GM23338 (cell line): ENCODE data around the gene LCN6. TPM values are rescaled to one million over a fixed set of nuclear protein-coding genes. Genes with fewer than 3 reads are reported as not detected.

Source experiments
- ATAC-seq: fragments of 200-7000 bp; cut with Tn5 transposase; 3 replicates; pipeline ENCODE4 v1.9.1; 2020
- DNase-seq: peaks from one replicate; pipeline ENCODE4 v3.0.0-alpha.2; 2015; ENCODE audit warnings: low spot score
- H2AFZ ChIP-seq: fragments of 200-600 bp; sonication (generic); 2 replicates; pipeline ENCODE4 v1.8.0; 2016; ENCODE audit warnings: antibody characterized with exemption, mild to moderate bottlenecking, moderate library complexity
- H3F3A ChIP-seq: fragments of 200-600 bp; sonication (generic); replicated peaks from 2 replicates; pipeline ENCODE4 v1.8.0; 2017; ENCODE audit warnings: antibody characterized with exemption, mixed run types, low read depth
- H3K27ac ChIP-seq: fragments of 200-600 bp; sonication (generic); 2 replicates; pipeline ENCODE4 v1.6.1; 2016; ENCODE audit warnings: low read depth
- H3K27me3 ChIP-seq: fragments of 200-600 bp; sonication (generic); 2 replicates; pipeline ENCODE4 v1.8.0; 2016; ENCODE audit warnings: mild to moderate bottlenecking, mixed run types, moderate library complexity; ENCODE audit not compliant: insufficient read depth
- H3K36me3 ChIP-seq: fragments of 200-600 bp; sonication (generic); 2 replicates; pipeline ENCODE4 v1.8.0; 2016; ENCODE audit warnings: mild to moderate bottlenecking; ENCODE audit not compliant: insufficient read depth
- H3K4me1 ChIP-seq: fragments of 200-600 bp; sonication (generic); 2 replicates; pipeline ENCODE4 v1.8.0; 2016; ENCODE audit warnings: mild to moderate bottlenecking, moderate library complexity; ENCODE audit not compliant: insufficient read depth
- H3K4me2 ChIP-seq: fragments of 200-600 bp; sonication (generic); 2 replicates; pipeline ENCODE4 v1.7.1; 2017; ENCODE audit warnings: mixed run types
- H3K4me3 ChIP-seq: fragments of 200-600 bp; sonication (generic); 2 replicates; pipeline ENCODE4 v1.6.1; 2016; ENCODE audit warnings: mixed run types
- H3K79me2 ChIP-seq: fragments of 200-600 bp; sonication (generic); replicated peaks from 2 replicates; pipeline ENCODE4 v1.8.0; 2017; ENCODE audit warnings: mild to moderate bottlenecking; ENCODE audit not compliant: insufficient read depth
- H3K9me2 ChIP-seq: fragments of 200-600 bp; sonication (generic); 2 replicates; pipeline ENCODE4 v1.8.0; 2017; ENCODE audit not compliant: insufficient read depth
- H4K20me1 ChIP-seq: fragments of 200-600 bp; sonication (generic); replicated peaks from 2 replicates; pipeline ENCODE4 v1.8.0; 2017; ENCODE audit warnings: mild to moderate bottlenecking; ENCODE audit not compliant: insufficient read depth
- H3K27ac Mint-ChIP-seq: 2 replicates; pipeline ENCODE4 v1.8.0; 2020; ENCODE audit warnings: inconsistent platforms, mild to moderate bottlenecking, moderate library complexity, mixed read lengths
- H3K27me3 Mint-ChIP-seq: 3 replicates; pipeline ENCODE4 v1.8.0; 2022; ENCODE audit warnings: low read depth, mild to moderate bottlenecking, moderate library complexity, mixed read lengths, inconsistent platforms; ENCODE audit not compliant: insufficient read depth, poor library complexity
- H3K36me3 Mint-ChIP-seq: 3 replicates; pipeline ENCODE4 v1.8.0; 2021; ENCODE audit warnings: low read depth, mild to moderate bottlenecking, inconsistent platforms, moderate library complexity, mixed read lengths
- H3K4me1 Mint-ChIP-seq: 3 replicates; pipeline ENCODE4 v1.8.0; 2020; ENCODE audit warnings: mild to moderate bottlenecking, inconsistent platforms, mixed read lengths
- H3K4me3 Mint-ChIP-seq: 3 replicates; pipeline ENCODE4 v1.8.0; 2021; ENCODE audit warnings: moderate library complexity, mild to moderate bottlenecking, inconsistent platforms, mixed read lengths
- H3K9me3 Mint-ChIP-seq: 3 replicates; pipeline ENCODE4 v1.8.0; 2020; ENCODE audit warnings: moderate library complexity, mild to moderate bottlenecking, inconsistent platforms, mixed read lengths
- CREB1 ChIP-seq: fragments of 250-450 bp; sonication (Bioruptor Pico); IDR thresholded peaks from 2 replicates; pipeline ENCODE4 v1.5.0; 2020; ENCODE audit warnings: low read depth, mild to moderate bottlenecking, moderate library complexity
- EZH2 ChIP-seq: fragments of 200-600 bp; sonication (generic); IDR thresholded peaks from one replicate; pipeline ENCODE4 v1.8.0; 2017; ENCODE audit warnings: antibody characterized with exemption, mild to moderate bottlenecking, low read depth; ENCODE audit not compliant: unreplicated experiment
- EZH2phosphoT487 ChIP-seq: fragments of 200-600 bp; sonication (generic); IDR thresholded peaks from one replicate; pipeline ENCODE4 v1.8.1; 2018; ENCODE audit warnings: antibody characterized with exemption; ENCODE audit not compliant: unreplicated experiment
- NANOG ChIP-seq: IDR thresholded peaks from 2 replicates; pipeline ENCODE4 v1.6.1; 2016; ENCODE audit warnings: antibody characterized with exemption, borderline replicate concordance
- STAT1 ChIP-seq: IDR thresholded peaks from one replicate; pipeline ENCODE4 v1.6.1; 2016; ENCODE audit warnings: antibody characterized with exemption; ENCODE audit not compliant: unreplicated experiment
- ZNF114 ChIP-seq: fragments of 250-450 bp; sonication (Bioruptor Pico); IDR thresholded peaks from 2 replicates; pipeline ENCODE4 v1.5.0; 2020; ENCODE audit warnings: mild to moderate bottlenecking, moderate library complexity
- ZNF331 ChIP-seq: fragments of 250-450 bp; sonication (Bioruptor Pico); IDR thresholded peaks from 2 replicates; pipeline ENCODE4 v1.5.0; 2020; ENCODE audit warnings: low read depth, mild to moderate bottlenecking, moderate library complexity
- polyA plus RNA-seq: library from polyadenylated mRNA; unstranded; fragments of >200 nt; fragmentation: Nextera tagmentation; extraction: Ambion mirVana; gene quantifications from 2 replicates; pipeline ENCODE4 v1.2.1, GENCODE V29; 2016
- total RNA-seq: library from RNA; depleted of rRNA; stranded (reverse); fragments of >200 nt; shearing (Covaris generic); gene quantifications from 2 replicates; pipeline ENCODE4 v1.2.3, GENCODE V29; 2014
- TF ChIP-seq, protein P1 (sequence below): IDR thresholded peaks from 2 replicates; pipeline ENCODE4 v1.6.1; 2016; ENCODE audit warnings: antibody characterized with exemption
- TF ChIP-seq, protein P2 (sequence below), 2 experiments: fragments of 200-600 bp in 1 of 2; sonication (generic) in 1 of 2; conservative IDR thresholded peaks; 2 replicates each; pipeline versions ENCODE4 v1.5.1 to v1.6.1; 2016 to 2017; ENCODE audit warnings: antibody characterized with exemption in 2 of 2, low read depth in 2 of 2, mild to moderate bottlenecking in 2 of 2, moderate library complexity in 1 of 2

Gene LCN6
- total and polyA plus RNA-seq, 2 experiments from 2014 or later: not detected

DNA sequence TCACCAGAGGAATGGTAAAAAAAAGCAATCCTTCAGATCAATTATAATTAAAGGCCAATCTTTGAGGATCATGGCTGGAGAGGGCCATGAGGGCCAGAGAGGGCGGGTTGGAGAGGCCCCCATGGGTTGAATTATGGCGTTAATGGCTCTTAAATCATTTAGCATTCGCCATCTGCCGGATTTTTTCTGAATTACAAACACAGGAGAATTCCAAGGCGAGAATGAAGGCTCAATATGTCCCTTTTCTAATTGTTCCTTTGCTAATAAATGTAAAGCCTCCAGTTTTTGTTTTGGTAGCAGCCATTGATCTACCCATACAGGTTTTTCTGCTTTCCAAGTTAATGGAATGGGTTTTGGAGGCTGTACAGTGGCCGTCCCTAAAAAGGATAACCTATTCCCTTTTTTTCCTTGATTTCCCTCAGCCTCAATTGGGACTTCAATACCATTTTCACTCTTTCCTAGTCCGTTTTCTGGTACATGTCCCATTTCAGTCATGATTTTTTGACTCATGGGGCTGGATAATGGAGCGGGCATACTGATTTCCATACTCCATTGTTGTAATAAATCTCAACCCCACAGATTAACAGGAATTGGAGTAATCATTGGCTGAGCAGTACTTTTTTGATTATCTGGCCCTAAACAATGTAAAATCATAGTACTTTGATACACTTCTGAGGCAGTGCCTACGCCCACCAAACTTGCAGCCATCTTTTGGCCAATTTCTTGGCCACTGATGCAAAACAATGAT is 36.1 kb upstream of the LCN6 start:
- no peak overlapping the region for H3K27ac Mint-ChIP-seq
- ATAC-seq: no peak; the same call in 2 of the 3 replicates

DNA sequence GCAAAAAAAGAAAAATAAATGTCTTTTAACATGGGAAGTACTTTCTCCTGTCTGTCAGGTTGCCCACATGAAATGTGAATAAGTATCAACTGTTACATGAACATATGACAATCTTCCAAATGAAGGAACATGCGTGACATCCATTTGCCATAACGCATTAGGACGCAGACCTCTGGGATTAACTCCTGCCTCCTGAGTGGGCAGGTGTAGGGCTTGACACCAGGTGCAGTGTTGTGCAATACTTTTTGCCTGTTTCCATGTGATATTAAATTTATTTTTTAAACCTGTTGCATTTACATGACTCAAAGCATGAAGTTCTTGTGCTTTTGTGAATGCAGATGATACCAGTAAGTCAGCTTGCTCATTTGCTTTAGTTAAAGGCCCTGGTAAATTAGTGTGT is 34.1 kb upstream of the LCN6 start:
- H3K4me1 ChIP-seq: no peaks in the 10 kb centered on the region
- no peak overlapping the region for H3K27ac ChIP-seq
- Mint-ChIP-seq H3K9me3 (peaks cover 14% of the 10 kb centered on the region), H3K4me1 (no peaks in the 10 kb centered on the region; the same call in 2 of the 3 replicates), H3K4me3 (no peak overlapping the region), H3K27ac (no peak overlapping the region), H3K36me3 (peaks cover 11% of the 10 kb centered on the region; the same call in 1 of the 3 replicates), H3K27me3 (peaks cover 20% of the 10 kb centered on the region)
- H3K27me3 ChIP-seq: no peaks in the 10 kb centered on the region
- ATAC-seq: no peak
- no peaks in the 10 kb centered on the region for H3K36me3 ChIP-seq
- H3K79me2 ChIP-seq: no peaks in the 10 kb centered on the region
- H4K20me1 ChIP-seq: no peaks in the 10 kb centered on the region
- H3F3A ChIP-seq: no peaks in the 10 kb centered on the region
- H3K4me3 ChIP-seq: no peak overlapping the region
- H3K4me2 ChIP-seq: no peak overlapping the region
- no peak overlapping the region for H2AFZ ChIP-seq
- no peak for DNase-seq
- 0 out of 2 replicates have a peak, but pooled peaks cover 4% of the 10 kb centered on the region for H3K9me2 ChIP-seq
- TF ChIP-seq STAT1 (no peak), EZH2 (no peak), CREB1 (no peak), EZH2phosphoT487 (no peak), NANOG (no peak), ZNF114 (CRISPR knock-in tag) (no peak)
- TF ChIP-seq, protein P1, sequence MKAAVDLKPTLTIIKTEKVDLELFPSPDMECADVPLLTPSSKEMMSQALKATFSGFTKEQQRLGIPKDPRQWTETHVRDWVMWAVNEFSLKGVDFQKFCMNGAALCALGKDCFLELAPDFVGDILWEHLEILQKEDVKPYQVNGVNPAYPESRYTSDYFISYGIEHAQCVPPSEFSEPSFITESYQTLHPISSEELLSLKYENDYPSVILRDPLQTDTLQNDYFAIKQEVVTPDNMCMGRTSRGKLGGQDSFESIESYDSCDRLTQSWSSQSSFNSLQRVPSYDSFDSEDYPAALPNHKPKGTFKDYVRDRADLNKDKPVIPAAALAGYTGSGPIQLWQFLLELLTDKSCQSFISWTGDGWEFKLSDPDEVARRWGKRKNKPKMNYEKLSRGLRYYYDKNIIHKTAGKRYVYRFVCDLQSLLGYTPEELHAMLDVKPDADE: no peak
- TF ChIP-seq, protein P2, sequence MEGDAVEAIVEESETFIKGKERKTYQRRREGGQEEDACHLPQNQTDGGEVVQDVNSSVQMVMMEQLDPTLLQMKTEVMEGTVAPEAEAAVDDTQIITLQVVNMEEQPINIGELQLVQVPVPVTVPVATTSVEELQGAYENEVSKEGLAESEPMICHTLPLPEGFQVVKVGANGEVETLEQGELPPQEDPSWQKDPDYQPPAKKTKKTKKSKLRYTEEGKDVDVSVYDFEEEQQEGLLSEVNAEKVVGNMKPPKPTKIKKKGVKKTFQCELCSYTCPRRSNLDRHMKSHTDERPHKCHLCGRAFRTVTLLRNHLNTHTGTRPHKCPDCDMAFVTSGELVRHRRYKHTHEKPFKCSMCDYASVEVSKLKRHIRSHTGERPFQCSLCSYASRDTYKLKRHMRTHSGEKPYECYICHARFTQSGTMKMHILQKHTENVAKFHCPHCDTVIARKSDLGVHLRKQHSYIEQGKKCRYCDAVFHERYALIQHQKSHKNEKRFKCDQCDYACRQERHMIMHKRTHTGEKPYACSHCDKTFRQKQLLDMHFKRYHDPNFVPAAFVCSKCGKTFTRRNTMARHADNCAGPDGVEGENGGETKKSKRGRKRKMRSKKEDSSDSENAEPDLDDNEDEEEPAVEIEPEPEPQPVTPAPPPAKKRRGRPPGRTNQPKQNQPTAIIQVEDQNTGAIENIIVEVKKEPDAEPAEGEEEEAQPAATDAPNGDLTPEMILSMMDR (conservative IDR thresholded peaks at IDR 0.05; ENCODE audit: low read depth in 2 of 2): no peak

More for the DNA sequence above, 36.1 kb upstream of the LCN6 start:
- Histone ChIP-seq H3K79me2 (no peaks in the 10 kb centered on the region), H3K27ac (no peak overlapping the region), H3K4me1 (no peaks in the 10 kb centered on the region), H3K36me3 (no peaks in the 10 kb centered on the region), H3K27me3 (no peaks in the 10 kb centered on the region), H3F3A (no peaks in the 10 kb centered on the region), H3K4me2 (no peak overlapping the region), H2AFZ (no peak overlapping the region), H3K9me2 (no peaks in the 10 kb centered on the region), H4K20me1 (no peaks in the 10 kb centered on the region), H3K4me3 (no peak overlapping the region)
- Mint-ChIP-seq H3K4me1 (peaks cover 3% of the 10 kb centered on the region; the same call in 1 of the 3 replicates), H3K27me3 (peaks cover 7% of the 10 kb centered on the region), H3K36me3 (no peaks in the 10 kb centered on the region; the same call in 2 of the 3 replicates), H3K9me3 (no peaks in the 10 kb centered on the region; the same call in 1 of the 3 replicates), H3K4me3 (no peak overlapping the region)
- DNase-seq: peak; percentile 60
- no peak for TF ChIP-seq ZNF331 (CRISPR knock-in tag)
- TF ChIP-seq, protein P2 (conservative IDR thresholded peaks at IDR 0.05; ENCODE audit: low read depth in 2 of 2): peak; percentile 30 to 52
